SK-N-SH treated with all-trans-retinoic acid at 6 μM for 48 hours (cell line): ENCODE measurements around the gene PRRG2.

Source experiments
- BACH2 ChIP-seq: fragments of 250-450 bp; sonication (Bioruptor Pico); IDR thresholded peaks from 2 replicates; pipeline ENCODE4 v1.9.0; 2021; ENCODE audit warnings: mild to moderate bottlenecking, borderline replicate concordance
- CSDC2 ChIP-seq: fragments of 250-450 bp; sonication (Bioruptor Pico); IDR thresholded peaks from 2 replicates; pipeline ENCODE4 v1.5.0; 2020; ENCODE audit warnings: mild to moderate bottlenecking, moderate library complexity
- ESRRG ChIP-seq: fragments of 250-450 bp; sonication (Bioruptor Pico); IDR thresholded peaks from 2 replicates; pipeline ENCODE4 v1.6.1; 2021; ENCODE audit warnings: mild to moderate bottlenecking
- OSR1 ChIP-seq: fragments of 250-450 bp; sonication (Bioruptor Pico); IDR thresholded peaks from 2 replicates; pipeline ENCODE4 v1.8.0; 2022; ENCODE audit warnings: moderate library complexity, mild to moderate bottlenecking, inconsistent platforms
- PATZ1 ChIP-seq: fragments of 250-450 bp; sonication (Bioruptor Pico); IDR thresholded peaks from 2 replicates; pipeline ENCODE4 v1.8.0; 2020; ENCODE audit warnings: mild to moderate bottlenecking, moderate library complexity, borderline replicate concordance
- ZFP30 ChIP-seq: fragments of 450-650 bp; formaldehyde crosslinking; IDR thresholded peaks from 2 replicates; pipeline ENCODE4 v1.5.0; 2022; ENCODE audit warnings: mild to moderate bottlenecking, moderate library complexity

GRCh38 chr19:49555600-49556411, 25.3 kb upstream of the PRRG2 start:
- TF ChIP-seq ZFP30 (CRISPR knock-in tag) (no peak), PATZ1 (CRISPR knock-in tag) (no peak), OSR1 (CRISPR knock-in tag) (no peak), ESRRG (CRISPR knock-in tag) (no peak), CSDC2 (CRISPR knock-in tag) (no peak), BACH2 (no peak)
